ENCODE results near the gene GALNT10.

DNA sequence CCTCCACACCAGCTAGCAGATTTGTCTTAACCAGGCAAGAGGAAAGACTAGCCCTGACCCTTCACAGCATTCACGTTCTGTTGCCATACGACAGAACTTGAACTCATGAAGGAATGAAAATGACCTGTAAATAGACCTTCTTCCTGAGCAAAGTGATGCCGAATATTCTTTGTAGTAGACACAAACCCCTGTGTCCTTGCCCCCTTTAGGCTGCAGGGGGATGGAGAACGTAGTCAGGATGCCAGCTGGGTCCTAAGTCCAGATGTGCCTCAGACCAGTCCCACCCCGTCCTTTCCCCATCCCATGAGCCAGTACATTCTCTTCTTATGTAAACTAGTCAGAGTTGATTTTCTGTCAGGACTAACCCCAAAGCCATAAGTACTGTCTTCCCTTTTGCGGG is 151.1 kb downstream of the GALNT10 start:
- TF ChIP-seq, protein P1, sequence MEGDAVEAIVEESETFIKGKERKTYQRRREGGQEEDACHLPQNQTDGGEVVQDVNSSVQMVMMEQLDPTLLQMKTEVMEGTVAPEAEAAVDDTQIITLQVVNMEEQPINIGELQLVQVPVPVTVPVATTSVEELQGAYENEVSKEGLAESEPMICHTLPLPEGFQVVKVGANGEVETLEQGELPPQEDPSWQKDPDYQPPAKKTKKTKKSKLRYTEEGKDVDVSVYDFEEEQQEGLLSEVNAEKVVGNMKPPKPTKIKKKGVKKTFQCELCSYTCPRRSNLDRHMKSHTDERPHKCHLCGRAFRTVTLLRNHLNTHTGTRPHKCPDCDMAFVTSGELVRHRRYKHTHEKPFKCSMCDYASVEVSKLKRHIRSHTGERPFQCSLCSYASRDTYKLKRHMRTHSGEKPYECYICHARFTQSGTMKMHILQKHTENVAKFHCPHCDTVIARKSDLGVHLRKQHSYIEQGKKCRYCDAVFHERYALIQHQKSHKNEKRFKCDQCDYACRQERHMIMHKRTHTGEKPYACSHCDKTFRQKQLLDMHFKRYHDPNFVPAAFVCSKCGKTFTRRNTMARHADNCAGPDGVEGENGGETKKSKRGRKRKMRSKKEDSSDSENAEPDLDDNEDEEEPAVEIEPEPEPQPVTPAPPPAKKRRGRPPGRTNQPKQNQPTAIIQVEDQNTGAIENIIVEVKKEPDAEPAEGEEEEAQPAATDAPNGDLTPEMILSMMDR (IDR thresholded peaks at IDR 0.05; ENCODE audit: insufficient read depth, low read depth, low read length), result no peak
- TF ChIP-seq EZH2 (IDR thresholded peaks at IDR 0.05; ENCODE audit: insufficient read depth, low read length), result no peak
